OCI-LY3 (cell line): Measurements from ENCODE around the gene TVP23A.

Source experiments
- H2AFZ ChIP-seq: fragments of 200-600, 300-600 bp; shearing (Covaris generic); 2 replicates; pipeline ENCODE4 v1.6.0; 2014; ENCODE audit warnings: antibody characterized with exemption, low read depth, low read length
- H3K27ac ChIP-seq: fragments of 200-600, 300-600 bp; sonication (generic); 2 replicates; pipeline ENCODE4 v1.5.1; 2014; ENCODE audit warnings: mild to moderate bottlenecking, low read length, moderate library complexity, mixed read lengths
- H3K27me3 ChIP-seq: fragments of 200-600, 300-600 bp; sonication (generic); 2 replicates; pipeline ENCODE4 v1.6.1; 2014; ENCODE audit warnings: low read depth, low read length, mixed read lengths
- H3K36me3 ChIP-seq: fragments of 200-600, 300-600 bp; sonication (generic); replicated peaks from 2 replicates; pipeline ENCODE3; 2014; ENCODE audit warnings: low read depth, low read length, mixed read lengths
- H3K4me1 ChIP-seq: fragments of 300-600, 200-600 bp; sonication (generic); 2 replicates; pipeline ENCODE4 v1.6.1; 2014; ENCODE audit warnings: low read length, mixed read lengths
- H3K4me2 ChIP-seq: fragments of 200-600, 300-600 bp; sonication (generic); 2 replicates; pipeline ENCODE4 v1.6.1; 2014; ENCODE audit warnings: low read length, mixed read lengths
- H3K4me3 ChIP-seq: fragments of 300-600, 200-600 bp; sonication (generic); 2 replicates; pipeline ENCODE4 v1.5.1; 2014; ENCODE audit warnings: antibody characterized with exemption, mild to moderate bottlenecking, low read length, moderate library complexity
- H3K79me2 ChIP-seq: fragments of 300-600, 200-600 bp; shearing (Covaris generic); 2 replicates; pipeline ENCODE4 v1.6.1; 2014; ENCODE audit warnings: mild to moderate bottlenecking, low read length, mixed read lengths
- H3K9ac ChIP-seq: fragments of 300-600, 200-600 bp; shearing (Covaris generic); 2 replicates; pipeline ENCODE4 v1.6.0; 2014; ENCODE audit warnings: mild to moderate bottlenecking, low read length, moderate library complexity
- H3K9me3 ChIP-seq: fragments of 200-600, 300-600 bp; shearing (Covaris generic); 2 replicates; pipeline ENCODE4 v1.6.1; 2014; ENCODE audit warnings: low read length, mixed read lengths; ENCODE audit not compliant: insufficient read depth
- H4K20me1 ChIP-seq: fragments of 200-600, 300-600 bp; sonication (generic); 2 replicates; pipeline ENCODE4 v1.6.1; 2016; ENCODE audit warnings: low read length, mixed read lengths; ENCODE audit not compliant: insufficient read depth
- EZH2phosphoT487 ChIP-seq: fragments of 200-600 bp; shearing (Covaris generic); IDR thresholded peaks from 2 replicates; pipeline ENCODE4 v1.6.1; 2018; ENCODE audit warnings: antibody characterized with exemption, mixed run types, low read depth
- TF ChIP-seq, protein P1 (sequence below): fragments of 200-600, 300-600 bp; sonication (generic); IDR thresholded peaks from 2 replicates; pipeline ENCODE4 v1.5.1; 2014; ENCODE audit warnings: antibody characterized with exemption, low read length, low read depth

The TVP23A gene

GRCh38 chr16:10865991-10866966 lies 47.7 kb upstream of the TVP23A start:
- Histone ChIP-seq H3K27me3 (0 out of 2 replicates have a peak, but pooled peaks cover 7% of the 10 kb centered on the region), H3K9me3 (no peaks in the 10 kb centered on the region), H3K4me2 (peak overlapping the region; percentile 85), H3K79me2 (no peaks in the 10 kb centered on the region), H3K9ac (peak overlapping the region; percentile 86; the same call in 1 of the 2 replicates), H2AFZ (no peak overlapping the region), H3K27ac (peak overlapping the region; percentile 99), H3K4me3 (no peak overlapping the region), H4K20me1 (no peaks in the 10 kb centered on the region), H3K4me1 (peaks cover 76% of the 10 kb centered on the region), H3K36me3 (no peaks in the 10 kb centered on the region)
- TF ChIP-seq EZH2phosphoT487: no peak
- TF ChIP-seq, protein P1, sequence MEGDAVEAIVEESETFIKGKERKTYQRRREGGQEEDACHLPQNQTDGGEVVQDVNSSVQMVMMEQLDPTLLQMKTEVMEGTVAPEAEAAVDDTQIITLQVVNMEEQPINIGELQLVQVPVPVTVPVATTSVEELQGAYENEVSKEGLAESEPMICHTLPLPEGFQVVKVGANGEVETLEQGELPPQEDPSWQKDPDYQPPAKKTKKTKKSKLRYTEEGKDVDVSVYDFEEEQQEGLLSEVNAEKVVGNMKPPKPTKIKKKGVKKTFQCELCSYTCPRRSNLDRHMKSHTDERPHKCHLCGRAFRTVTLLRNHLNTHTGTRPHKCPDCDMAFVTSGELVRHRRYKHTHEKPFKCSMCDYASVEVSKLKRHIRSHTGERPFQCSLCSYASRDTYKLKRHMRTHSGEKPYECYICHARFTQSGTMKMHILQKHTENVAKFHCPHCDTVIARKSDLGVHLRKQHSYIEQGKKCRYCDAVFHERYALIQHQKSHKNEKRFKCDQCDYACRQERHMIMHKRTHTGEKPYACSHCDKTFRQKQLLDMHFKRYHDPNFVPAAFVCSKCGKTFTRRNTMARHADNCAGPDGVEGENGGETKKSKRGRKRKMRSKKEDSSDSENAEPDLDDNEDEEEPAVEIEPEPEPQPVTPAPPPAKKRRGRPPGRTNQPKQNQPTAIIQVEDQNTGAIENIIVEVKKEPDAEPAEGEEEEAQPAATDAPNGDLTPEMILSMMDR: no peak

DNA sequence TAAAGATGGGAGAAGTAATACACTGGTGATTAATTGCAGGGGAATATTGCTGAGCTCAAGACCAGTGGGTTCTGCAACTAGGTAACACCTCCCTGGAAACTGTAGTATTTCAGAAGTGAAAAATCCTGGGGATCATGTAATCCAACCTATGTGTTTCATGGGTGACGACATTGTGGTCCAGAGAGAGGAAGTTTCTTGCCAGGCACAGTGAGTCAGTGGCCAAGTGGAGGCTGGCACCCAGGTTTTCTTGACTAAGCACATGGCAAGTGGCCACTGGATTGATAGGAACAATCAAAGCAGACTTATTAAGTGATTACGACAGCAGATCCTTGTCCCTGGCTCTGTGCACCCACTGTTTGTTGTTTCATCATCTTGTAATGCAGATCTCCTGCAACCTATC lies 43.8 kb upstream of the TVP23A start:
- Histone ChIP-seq H3K36me3 (no peaks in the 10 kb centered on the region), H3K27me3 (0 out of 2 replicates have a peak, but pooled peaks cover 7% of the 10 kb centered on the region), H3K27ac (no peak overlapping the region), H3K4me1 (peaks cover 39% of the 10 kb centered on the region), H3K79me2 (no peaks in the 10 kb centered on the region), H3K4me2 (no peak overlapping the region), H3K4me3 (no peak overlapping the region), H3K9me3 (no peaks in the 10 kb centered on the region), H3K9ac (no peak overlapping the region), H4K20me1 (no peaks in the 10 kb centered on the region), H2AFZ (no peak overlapping the region)
- TF ChIP-seq, protein P1: no peak
- TF ChIP-seq EZH2phosphoT487: no peak

DNA sequence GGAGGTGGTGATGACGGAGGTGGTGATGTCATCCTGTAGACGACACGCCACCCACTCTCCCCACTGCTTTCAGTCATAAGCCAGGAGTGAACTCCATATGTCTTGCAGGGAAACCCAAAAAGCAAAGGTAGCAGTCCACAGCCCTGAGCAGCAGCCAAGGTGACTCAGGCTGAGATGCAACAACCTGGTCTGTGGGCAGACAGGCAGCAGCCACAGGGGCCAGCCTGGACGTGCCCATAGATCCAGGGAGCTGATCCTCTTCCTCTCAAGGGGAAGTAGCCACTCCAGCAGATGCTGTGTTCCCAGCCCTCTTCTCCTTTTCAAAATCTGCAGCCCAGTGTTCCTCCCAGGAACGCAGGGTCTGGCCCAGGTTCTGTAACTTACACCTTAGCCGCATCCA lies 41.1 kb upstream of the TVP23A start:
- H4K20me1 ChIP-seq: no peaks in the 10 kb centered on the region
- no peaks in the 10 kb centered on the region for H3K79me2 ChIP-seq
- H3K4me3 ChIP-seq: no peak overlapping the region
- H2AFZ ChIP-seq: no peak overlapping the region
- H3K27me3 ChIP-seq: 0 out of 2 replicates have a peak, but pooled peaks cover 7% of the 10 kb centered on the region
- no peak overlapping the region for H3K4me2 ChIP-seq
- no peaks in the 10 kb centered on the region for H3K9me3 ChIP-seq
- no peak overlapping the region for H3K9ac ChIP-seq
- H3K36me3 ChIP-seq: no peaks in the 10 kb centered on the region
- H3K4me1 ChIP-seq: peaks cover 16% of the 10 kb centered on the region
- H3K27ac ChIP-seq: no peak overlapping the region
- no peak for TF ChIP-seq EZH2phosphoT487
- TF ChIP-seq, protein P1: no peak

DNA sequence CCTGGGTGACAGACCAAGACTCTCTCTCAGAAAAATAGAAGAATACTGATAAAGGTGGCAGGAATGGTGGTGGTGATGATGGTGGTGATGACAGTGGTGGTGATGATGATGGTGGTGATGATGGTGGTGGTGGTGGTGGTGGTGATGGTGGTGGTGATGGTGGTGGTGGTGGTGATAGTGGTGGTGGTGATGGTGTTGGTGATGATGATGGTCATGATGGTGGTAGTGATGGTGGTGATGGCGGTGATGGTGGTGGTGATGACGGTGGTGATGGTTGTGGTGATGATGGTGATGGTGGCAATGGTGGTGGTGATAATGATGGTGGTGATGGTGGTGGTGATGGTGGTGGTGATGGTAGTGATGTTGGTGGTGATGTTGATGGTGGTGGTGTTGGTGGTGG lies 40.4 kb upstream of the TVP23A start:
- H3K4me1 ChIP-seq: peaks cover 14% of the 10 kb centered on the region

More for the DNA sequence above, 40.4 kb upstream of the TVP23A start:
- Histone ChIP-seq H3K4me2 (no peak overlapping the region), H3K79me2 (no peaks in the 10 kb centered on the region), H3K27me3 (0 out of 2 replicates have a peak, but pooled peaks cover 7% of the 10 kb centered on the region), H3K36me3 (no peaks in the 10 kb centered on the region), H3K9me3 (no peaks in the 10 kb centered on the region), H3K27ac (no peak overlapping the region), H4K20me1 (no peaks in the 10 kb centered on the region), H3K4me3 (no peak overlapping the region), H2AFZ (no peak overlapping the region), H3K9ac (no peak overlapping the region)
- no peak for TF ChIP-seq EZH2phosphoT487
- TF ChIP-seq, protein P1: no peak
